ENCODE results near the gene MRPL45.

The MRPL45 gene

GRCh38 chr17:38349097-38349730 lies 52.2 kb downstream of the MRPL45 start:
- peak; percentile 85 for DNase-seq (ENCODE audit: low spot score)

- no peak for DNase-seq (ENCODE audit: low spot score)
Observed at GRCh38 chr17:38350035-38350434, 53.1 kb downstream of the MRPL45 start.

GRCh38 chr17:38351412-38352222 lies 54.6 kb downstream of the MRPL45 start, which contains the start of gene SOCS7:
Gene SOCS7, plus strand, starts transcription at chr17:38351844. Its CDS starts 209 bp downstream, at chr17:38352053.
- DNase-seq (ENCODE audit: low spot score), result peak; percentile 93

GRCh38 chr17:38352245-38353085 lies 55.5 kb downstream of the MRPL45 start:
- DNase-seq (ENCODE audit: low spot score), result no peak

- no peak for DNase-seq (ENCODE audit: low spot score)
Observed at GRCh38 chr17:38353086-38353604, 56.2 kb downstream of the MRPL45 start.

- DNase-seq (ENCODE audit: low spot score), result no peak
Observed at GRCh38 chr17:38353668-38354067, 56.7 kb downstream of the MRPL45 start.

GRCh38 chr17:38354466-38354865 lies 57.5 kb downstream of the MRPL45 start:
- no peak for DNase-seq (ENCODE audit: low spot score)

- DNase-seq (ENCODE audit: low spot score), result no peak
Observed at GRCh38 chr17:38355251-38355650, 58.3 kb downstream of the MRPL45 start.

- no peak for DNase-seq (ENCODE audit: low spot score)
Observed at GRCh38 chr17:38357486-38358123, 60.6 kb downstream of the MRPL45 start.

GRCh38 chr17:38358586-38359513 lies 61.9 kb downstream of the MRPL45 start:
- DNase-seq (ENCODE audit: low spot score), result no peak

GRCh38 chr17:38361694-38362465 lies 64.9 kb downstream of the MRPL45 start:
- no peak for DNase-seq (ENCODE audit: low spot score)

- DNase-seq (ENCODE audit: low spot score), result no peak
Observed at GRCh38 chr17:38363016-38363415, 66.0 kb downstream of the MRPL45 start.

- DNase-seq (ENCODE audit: low spot score), result no peak
Observed at GRCh38 chr17:38364741-38365140, 67.8 kb downstream of the MRPL45 start.

GRCh38 chr17:38369124-38369886 lies 72.3 kb downstream of the MRPL45 start:
- DNase-seq (ENCODE audit: low spot score), result no peak
